SK-N-SH (cell line): ENCODE results near the gene C16orf96. TPM values are rescaled to one million over a fixed set of nuclear protein-coding genes. Genes with fewer than 3 reads are reported as not detected.

Source experiments
- ELF1 ChIP-seq: IDR thresholded peaks from 2 replicates; pipeline ENCODE4 v1.4.0; 2012
- EZH2phosphoT487 ChIP-seq: fragments of 200-600 bp; sonication (generic); IDR thresholded peaks from 2 replicates; pipeline ENCODE4 v1.6.1; 2017; ENCODE audit warnings: low read depth, mixed run types, mild to moderate bottlenecking, antibody characterized with exemption, moderate library complexity, borderline replicate concordance
- FOSL2 ChIP-seq: IDR thresholded peaks from 2 replicates; pipeline ENCODE4 v1.4.0; 2012; ENCODE audit warnings: low read depth, mild to moderate bottlenecking, moderate library complexity, borderline replicate concordance
- FOXJ3 ChIP-seq: sonication (generic); formaldehyde crosslinking; IDR thresholded peaks from 2 replicates; pipeline ENCODE4 v1.5.1; 2020; ENCODE audit warnings: mild to moderate bottlenecking, missing genetic modification reagents
- FOXM1 ChIP-seq: IDR thresholded peaks from 2 replicates; pipeline ENCODE4 v1.4.0; 2012; ENCODE audit warnings: low read depth, mild to moderate bottlenecking
- GABPA ChIP-seq: IDR thresholded peaks from 2 replicates; pipeline ENCODE4 v1.4.0; 2012; ENCODE audit warnings: low read depth, mild to moderate bottlenecking
- JUND ChIP-seq: IDR thresholded peaks from 2 replicates; pipeline ENCODE4 v1.4.0; 2012
- MEF2A ChIP-seq: IDR thresholded peaks from 2 replicates; pipeline ENCODE4 v1.4.0; 2012; ENCODE audit warnings: low read depth, borderline replicate concordance
- NFIC ChIP-seq: IDR thresholded peaks from 2 replicates; pipeline ENCODE4 v1.4.0; 2012; ENCODE audit warnings: borderline replicate concordance
- POLR2AphosphoS5 ChIP-seq: IDR thresholded peaks from 2 replicates; pipeline ENCODE4 v1.6.1; 2012; ENCODE audit warnings: low read depth, low read length
- RAD21 ChIP-seq: IDR thresholded peaks from 2 replicates; pipeline ENCODE4 v1.6.1; 2012; ENCODE audit warnings: mild to moderate bottlenecking, low read length
- RCOR1 ChIP-seq: fragments of 150-350 bp; IDR thresholded peaks from 2 replicates; pipeline ENCODE4 v1.6.1; 2017; ENCODE audit warnings: antibody characterized with exemption, low read length
- RXRA ChIP-seq: IDR thresholded peaks from 2 replicates; pipeline ENCODE4 v1.4.0; 2012; ENCODE audit warnings: low read depth, mild to moderate bottlenecking, borderline replicate concordance
- SIN3A ChIP-seq: IDR thresholded peaks from 2 replicates; pipeline ENCODE4 v1.6.1; 2012; ENCODE audit warnings: low read depth, mild to moderate bottlenecking, low read length, moderate library complexity, borderline replicate concordance
- SMC3 ChIP-seq: IDR thresholded peaks from 2 replicates; pipeline ENCODE4 v1.6.1; 2012; ENCODE audit warnings: low read depth, low read length, improper control_type of control experiment
- TAF1 ChIP-seq: IDR thresholded peaks from 2 replicates; pipeline ENCODE4 v1.6.1; 2012; ENCODE audit warnings: low read depth, mild to moderate bottlenecking, low read length, moderate library complexity, borderline replicate concordance
- TCF12 ChIP-seq: IDR thresholded peaks from 2 replicates; pipeline ENCODE4 v1.4.0; 2012
- TEAD4 ChIP-seq: IDR thresholded peaks from 2 replicates; pipeline ENCODE4 v1.4.0; 2012; ENCODE audit warnings: mild to moderate bottlenecking, borderline replicate concordance; ENCODE audit not compliant: insufficient read depth
- YY1 ChIP-seq: IDR thresholded peaks from 2 replicates; pipeline ENCODE4 v1.4.0; 2012; ENCODE audit warnings: low read depth, mild to moderate bottlenecking
- polyA plus RNA-seq, 3 experiments: library from polyadenylated mRNA; depleted of rRNA; stranded (reverse); fragments of >200 nt; gene quantifications; 2 replicates each; pipeline ENCODE4 v1.2.3, GENCODE V29; 2012
- TF ChIP-seq, protein P1 (sequence below): fragments of 200-600 bp; sonication (generic); IDR thresholded peaks from 2 replicates; pipeline ENCODE4 v1.6.1; 2017; ENCODE audit warnings: antibody characterized with exemption, mild to moderate bottlenecking, moderate library complexity
- TF ChIP-seq, protein P2 (sequence below): IDR thresholded peaks from 2 replicates; pipeline ENCODE4; 2012
- TF ChIP-seq, protein P3 (sequence below): IDR thresholded peaks from 2 replicates; pipeline ENCODE4 v1.4.0; 2012; ENCODE audit warnings: low read depth, borderline replicate concordance
- TF ChIP-seq, protein P4 (sequence below): IDR thresholded peaks from 2 replicates; pipeline ENCODE4 v1.4.0; 2012; ENCODE audit warnings: low read depth, borderline replicate concordance
- TF ChIP-seq, protein P5 (sequence below): fragments of 150-350 bp; IDR thresholded peaks from 2 replicates; pipeline ENCODE4 v1.6.1; 2017; ENCODE audit warnings: antibody characterized with exemption, low read length, low read depth, borderline replicate concordance

C16orf96 gene
- polyA plus RNA-seq, 1 of the 3 experiments (the other 2 are of a cell fraction), result 0.05 TPM

DNA sequence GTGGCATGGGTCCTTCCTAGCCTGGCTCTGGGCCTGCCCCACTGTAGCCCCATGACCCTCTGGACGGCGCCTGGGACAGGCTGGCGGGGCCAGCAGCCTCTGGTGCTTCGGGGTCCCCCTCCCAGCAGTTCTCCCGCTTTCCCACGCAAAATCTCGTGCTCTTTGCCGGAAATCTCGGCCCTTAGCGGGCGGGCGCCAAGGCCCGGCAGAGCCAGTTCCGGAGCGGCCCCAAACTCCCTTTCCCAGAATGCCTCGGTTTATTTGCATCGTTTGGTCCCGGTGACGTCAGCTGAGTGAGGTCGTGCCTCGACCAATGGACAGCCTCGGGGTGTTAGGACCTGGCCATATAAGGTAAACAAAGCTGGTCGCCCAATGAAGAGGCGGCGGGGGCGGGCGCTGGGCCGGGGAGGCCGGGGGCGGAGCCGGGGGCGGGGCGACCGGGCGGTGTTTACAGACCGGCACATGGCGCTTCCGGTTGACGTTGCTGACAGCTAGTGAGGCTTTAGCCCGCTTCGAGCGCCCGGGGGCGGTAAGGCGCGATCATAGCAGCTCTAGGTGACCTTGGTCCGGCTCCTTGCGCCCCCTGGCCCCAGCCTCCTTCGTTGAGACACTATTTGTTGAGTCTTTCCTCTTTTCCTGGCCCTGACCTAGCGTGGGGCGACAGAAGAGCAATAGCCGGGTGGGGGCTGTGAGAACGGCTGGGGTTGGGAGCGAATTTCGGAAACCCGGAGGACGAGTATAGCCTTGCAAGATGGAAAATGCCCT lies 60.1 kb downstream of the C16orf96 start (continued):
- TF ChIP-seq, protein P1, sequence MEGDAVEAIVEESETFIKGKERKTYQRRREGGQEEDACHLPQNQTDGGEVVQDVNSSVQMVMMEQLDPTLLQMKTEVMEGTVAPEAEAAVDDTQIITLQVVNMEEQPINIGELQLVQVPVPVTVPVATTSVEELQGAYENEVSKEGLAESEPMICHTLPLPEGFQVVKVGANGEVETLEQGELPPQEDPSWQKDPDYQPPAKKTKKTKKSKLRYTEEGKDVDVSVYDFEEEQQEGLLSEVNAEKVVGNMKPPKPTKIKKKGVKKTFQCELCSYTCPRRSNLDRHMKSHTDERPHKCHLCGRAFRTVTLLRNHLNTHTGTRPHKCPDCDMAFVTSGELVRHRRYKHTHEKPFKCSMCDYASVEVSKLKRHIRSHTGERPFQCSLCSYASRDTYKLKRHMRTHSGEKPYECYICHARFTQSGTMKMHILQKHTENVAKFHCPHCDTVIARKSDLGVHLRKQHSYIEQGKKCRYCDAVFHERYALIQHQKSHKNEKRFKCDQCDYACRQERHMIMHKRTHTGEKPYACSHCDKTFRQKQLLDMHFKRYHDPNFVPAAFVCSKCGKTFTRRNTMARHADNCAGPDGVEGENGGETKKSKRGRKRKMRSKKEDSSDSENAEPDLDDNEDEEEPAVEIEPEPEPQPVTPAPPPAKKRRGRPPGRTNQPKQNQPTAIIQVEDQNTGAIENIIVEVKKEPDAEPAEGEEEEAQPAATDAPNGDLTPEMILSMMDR, result peak; percentile 53
- no peak for TF ChIP-seq TEAD4
- TF ChIP-seq FOXM1, result no peak
- no peak for TF ChIP-seq TCF12
- TF ChIP-seq, protein P2, sequence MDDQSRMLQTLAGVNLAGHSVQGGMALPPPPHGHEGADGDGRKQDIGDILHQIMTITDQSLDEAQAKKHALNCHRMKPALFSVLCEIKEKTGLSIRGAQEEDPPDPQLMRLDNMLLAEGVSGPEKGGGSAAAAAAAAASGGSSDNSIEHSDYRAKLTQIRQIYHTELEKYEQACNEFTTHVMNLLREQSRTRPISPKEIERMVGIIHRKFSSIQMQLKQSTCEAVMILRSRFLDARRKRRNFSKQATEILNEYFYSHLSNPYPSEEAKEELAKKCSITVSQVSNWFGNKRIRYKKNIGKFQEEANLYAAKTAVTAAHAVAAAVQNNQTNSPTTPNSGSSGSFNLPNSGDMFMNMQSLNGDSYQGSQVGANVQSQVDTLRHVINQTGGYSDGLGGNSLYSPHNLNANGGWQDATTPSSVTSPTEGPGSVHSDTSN, result peak; percentile 97
- TF ChIP-seq, protein P3, sequence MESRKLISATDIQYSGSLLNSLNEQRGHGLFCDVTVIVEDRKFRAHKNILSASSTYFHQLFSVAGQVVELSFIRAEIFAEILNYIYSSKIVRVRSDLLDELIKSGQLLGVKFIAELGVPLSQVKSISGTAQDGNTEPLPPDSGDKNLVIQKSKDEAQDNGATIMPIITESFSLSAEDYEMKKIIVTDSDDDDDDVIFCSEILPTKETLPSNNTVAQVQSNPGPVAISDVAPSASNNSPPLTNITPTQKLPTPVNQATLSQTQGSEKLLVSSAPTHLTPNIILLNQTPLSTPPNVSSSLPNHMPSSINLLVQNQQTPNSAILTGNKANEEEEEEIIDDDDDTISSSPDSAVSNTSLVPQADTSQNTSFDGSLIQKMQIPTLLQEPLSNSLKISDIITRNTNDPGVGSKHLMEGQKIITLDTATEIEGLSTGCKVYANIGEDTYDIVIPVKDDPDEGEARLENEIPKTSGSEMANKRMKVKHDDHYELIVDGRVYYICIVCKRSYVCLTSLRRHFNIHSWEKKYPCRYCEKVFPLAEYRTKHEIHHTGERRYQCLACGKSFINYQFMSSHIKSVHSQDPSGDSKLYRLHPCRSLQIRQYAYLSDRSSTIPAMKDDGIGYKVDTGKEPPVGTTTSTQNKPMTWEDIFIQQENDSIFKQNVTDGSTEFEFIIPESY, result peak; percentile 96
- no peak for TF ChIP-seq FOSL2
- no peak for TF ChIP-seq MEF2A
- TF ChIP-seq, protein P4, sequence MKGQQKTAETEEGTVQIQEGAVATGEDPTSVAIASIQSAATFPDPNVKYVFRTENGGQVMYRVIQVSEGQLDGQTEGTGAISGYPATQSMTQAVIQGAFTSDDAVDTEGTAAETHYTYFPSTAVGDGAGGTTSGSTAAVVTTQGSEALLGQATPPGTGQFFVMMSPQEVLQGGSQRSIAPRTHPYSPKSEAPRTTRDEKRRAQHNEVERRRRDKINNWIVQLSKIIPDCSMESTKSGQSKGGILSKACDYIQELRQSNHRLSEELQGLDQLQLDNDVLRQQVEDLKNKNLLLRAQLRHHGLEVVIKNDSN, result no peak
- TF ChIP-seq RXRA, result no peak
- no peak for TF ChIP-seq RAD21
- 0 out of 2 replicates have a peak, but pooled peaks have one; percentile 82 for TF ChIP-seq SIN3A
- TF ChIP-seq, protein P5, sequence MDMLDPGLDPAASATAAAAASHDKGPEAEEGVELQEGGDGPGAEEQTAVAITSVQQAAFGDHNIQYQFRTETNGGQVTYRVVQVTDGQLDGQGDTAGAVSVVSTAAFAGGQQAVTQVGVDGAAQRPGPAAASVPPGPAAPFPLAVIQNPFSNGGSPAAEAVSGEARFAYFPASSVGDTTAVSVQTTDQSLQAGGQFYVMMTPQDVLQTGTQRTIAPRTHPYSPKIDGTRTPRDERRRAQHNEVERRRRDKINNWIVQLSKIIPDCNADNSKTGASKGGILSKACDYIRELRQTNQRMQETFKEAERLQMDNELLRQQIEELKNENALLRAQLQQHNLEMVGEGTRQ, result no peak
- TF ChIP-seq FOXJ3, result 0 out of 2 replicates have a peak, but pooled peaks have one; percentile 57
- TF ChIP-seq EZH2phosphoT487, result no peak
- peak; percentile 73 for TF ChIP-seq ELF1
- 0 out of 2 replicates have a peak, but pooled peaks have one; percentile 4 for TF ChIP-seq YY1
- TF ChIP-seq SMC3, result 0 out of 2 replicates have a peak, but pooled peaks have one; percentile 15
- TF ChIP-seq POLR2AphosphoS5, result peak; percentile 63; the same call in 1 of the 2 replicates
- TF ChIP-seq GABPA, result peak; percentile 72
- peak; percentile 52; the same call in 1 of the 2 replicates for TF ChIP-seq TAF1
- no peak for TF ChIP-seq JUND
- no peak for TF ChIP-seq NFIC
- TF ChIP-seq RCOR1, result no peak
